CD4-positive, alpha-beta T cell treated with Interleukin-4 for 4 hours (primary cell): ENCODE results near the gene VMAC.

Experiments
- DNase-seq: peaks from one replicate; pipeline ENCODE4 v3.0.0-alpha.2; 2020

The VMAC gene

GRCh38 chr19:5907241-5907640, 2.6 kb downstream of the VMAC start:
- DNase-seq = no peak

GRCh38 chr19:5908773-5909442, 4.2 kb downstream of the VMAC start:
- DNase-seq = no peak

- no peak for DNase-seq
Observed at GRCh38 chr19:5910638-5910907, 5.9 kb downstream of the VMAC start.

DNA sequence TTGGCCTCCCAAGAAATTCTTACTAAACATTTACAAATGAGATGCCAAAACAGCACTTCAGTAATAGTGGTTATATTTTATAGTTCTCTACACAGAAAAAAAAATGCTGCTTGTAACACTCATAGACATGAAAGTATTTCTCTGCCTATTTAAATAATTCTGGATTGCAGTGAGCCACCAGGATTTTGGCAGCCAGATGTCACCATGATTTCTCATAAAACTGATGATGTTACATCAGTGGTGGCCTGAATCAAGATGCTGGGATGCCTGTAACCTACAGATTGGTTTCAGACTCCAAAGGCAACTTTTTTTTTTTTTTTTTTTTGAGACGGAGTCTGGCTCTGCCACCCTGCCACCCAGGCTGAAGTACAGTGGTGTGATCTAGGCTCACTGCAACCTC, 6.7 kb downstream of the VMAC start:
- DNase-seq = no peak

DNA sequence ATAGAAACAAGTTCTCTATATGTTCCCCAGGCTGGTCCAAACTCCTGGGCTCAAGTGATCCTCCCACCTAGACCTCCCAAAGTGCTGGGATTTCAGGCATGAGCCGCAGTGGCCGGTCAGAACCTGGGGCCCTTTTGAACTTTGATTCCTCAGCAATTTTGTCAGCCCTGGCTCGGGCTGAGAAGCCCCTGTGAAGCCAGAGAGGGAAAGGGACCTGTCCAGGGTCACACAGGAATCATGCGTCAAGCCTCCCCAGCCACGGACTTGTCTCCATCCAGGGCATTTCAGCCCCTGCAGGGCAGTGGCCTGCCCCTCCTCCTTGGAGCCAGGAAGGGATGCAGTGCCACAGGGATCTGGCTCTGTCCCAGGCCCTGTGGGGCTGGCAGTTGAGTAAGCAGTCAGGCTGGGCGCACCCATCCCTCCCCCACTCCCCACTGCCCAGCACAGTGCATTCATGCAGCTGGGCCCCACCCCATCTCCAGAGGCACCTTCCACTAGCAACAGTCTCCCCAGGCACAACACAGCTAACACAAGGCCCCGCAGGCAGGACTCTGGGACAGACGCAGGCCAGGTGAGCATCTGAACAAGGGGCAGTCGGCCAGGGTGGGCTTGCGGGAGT, 9.2 kb downstream of the VMAC start, which contains the start of gene CAPS:
CAPS (plus strand) TSS at position 516 of the 619 bp plus-strand sequence. CDS start 153 bp downstream, outside the sequence.
- no peak for DNase-seq

GRCh38 chr19:5914358-5914774, 9.7 kb downstream of the VMAC start:
- no peak for DNase-seq

DNA sequence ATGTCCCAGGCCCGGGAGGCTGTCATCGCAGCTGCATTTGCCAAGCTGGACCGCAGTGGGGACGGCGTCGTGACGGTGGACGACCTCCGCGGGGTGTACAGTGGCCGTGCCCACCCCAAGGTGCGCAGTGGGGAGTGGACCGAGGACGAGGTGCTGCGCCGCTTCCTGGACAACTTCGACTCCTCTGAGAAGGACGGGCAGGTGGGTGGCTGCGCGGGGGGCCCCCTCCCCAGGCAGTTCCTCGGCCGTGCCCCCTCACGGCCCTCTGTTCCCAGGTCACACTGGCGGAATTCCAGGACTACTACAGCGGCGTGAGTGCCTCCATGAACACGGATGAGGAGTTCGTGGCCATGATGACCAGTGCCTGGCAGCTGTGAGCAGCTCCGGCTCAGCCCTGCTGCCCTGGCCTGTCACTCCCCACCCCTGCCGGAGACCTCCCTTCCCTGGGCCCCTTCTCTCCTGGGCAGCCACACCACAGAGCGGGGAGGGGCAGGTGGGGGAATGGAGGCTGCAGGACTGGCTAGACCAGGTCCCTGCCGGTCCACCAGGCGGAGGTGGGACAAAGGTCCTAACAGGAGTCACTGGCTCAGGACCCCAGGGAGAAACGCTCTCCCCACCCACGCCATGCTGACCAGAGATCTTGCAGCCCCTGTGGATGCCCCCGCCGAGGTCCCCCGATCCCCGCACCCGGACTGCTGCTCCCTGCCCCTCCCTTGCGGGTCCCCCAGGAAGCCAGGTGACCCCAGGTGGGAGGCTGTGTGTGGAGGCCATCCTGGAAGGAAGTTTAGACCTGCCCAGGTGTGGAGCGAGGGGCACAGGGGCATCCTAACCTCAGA, 10.5 kb downstream of the VMAC start:
- DNase-seq = no peak

DNA sequence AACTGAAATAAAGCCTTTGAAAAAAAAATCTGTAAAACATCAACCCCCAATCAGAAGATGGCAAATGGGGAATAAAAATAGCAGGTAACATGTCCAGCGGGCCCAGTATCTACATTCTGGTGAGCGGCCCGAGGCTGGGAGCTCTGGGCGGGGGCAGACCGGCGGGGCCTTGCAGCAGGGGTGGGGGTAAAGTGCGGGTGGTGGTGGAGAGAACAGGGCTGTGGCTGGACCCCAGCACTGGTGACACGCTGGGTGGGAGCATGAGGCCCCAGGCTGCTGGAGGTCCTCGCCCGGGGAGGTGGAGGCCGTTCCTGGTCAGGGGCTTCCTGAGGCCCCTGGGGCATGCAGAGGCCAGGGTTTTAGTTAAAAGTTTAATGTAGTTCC, 11.1 kb downstream of the VMAC start:
- no peak for DNase-seq

GRCh38 chr19:5916181-5916708, 11.6 kb downstream of the VMAC start:
- DNase-seq = no peak

- no peak for DNase-seq
Observed at GRCh38 chr19:5917431-5918107, 12.9 kb downstream of the VMAC start.

DNA sequence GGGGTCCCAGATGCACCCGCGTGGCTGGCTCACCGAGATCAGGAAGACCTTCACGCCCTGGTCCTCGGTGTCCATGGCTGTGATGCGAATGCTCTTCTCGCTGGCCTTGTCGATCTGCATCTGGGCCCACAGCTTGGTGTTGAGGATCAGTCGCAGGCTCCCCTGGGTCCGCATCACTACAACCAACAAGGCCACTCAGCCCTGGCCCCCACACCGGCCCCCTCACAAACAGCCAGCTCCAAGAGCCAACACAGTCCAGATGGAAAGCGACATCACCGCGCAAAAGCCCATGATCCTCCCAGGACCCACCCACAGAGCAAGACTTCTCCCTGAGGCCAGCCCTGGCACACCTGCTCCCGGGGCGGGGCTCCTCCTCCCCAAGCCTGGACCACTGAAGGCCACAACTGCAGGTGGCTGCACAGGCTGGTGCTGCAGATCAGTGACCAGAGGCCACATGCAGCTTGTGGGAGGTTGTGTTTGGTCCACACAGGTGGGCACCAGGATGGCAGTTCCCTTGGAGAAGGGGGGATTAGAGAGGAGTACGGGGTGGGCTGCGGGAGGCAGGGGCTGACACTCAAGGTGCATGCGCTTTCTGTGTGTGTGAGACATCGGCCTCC, 13.9 kb downstream of the VMAC start:
- DNase-seq = no peak

GRCh38 chr19:5921516-5922160, 17.0 kb downstream of the VMAC start:
- DNase-seq = no peak

- no peak for DNase-seq
Observed at GRCh38 chr19:5922161-5922545, 17.5 kb downstream of the VMAC start.

DNA sequence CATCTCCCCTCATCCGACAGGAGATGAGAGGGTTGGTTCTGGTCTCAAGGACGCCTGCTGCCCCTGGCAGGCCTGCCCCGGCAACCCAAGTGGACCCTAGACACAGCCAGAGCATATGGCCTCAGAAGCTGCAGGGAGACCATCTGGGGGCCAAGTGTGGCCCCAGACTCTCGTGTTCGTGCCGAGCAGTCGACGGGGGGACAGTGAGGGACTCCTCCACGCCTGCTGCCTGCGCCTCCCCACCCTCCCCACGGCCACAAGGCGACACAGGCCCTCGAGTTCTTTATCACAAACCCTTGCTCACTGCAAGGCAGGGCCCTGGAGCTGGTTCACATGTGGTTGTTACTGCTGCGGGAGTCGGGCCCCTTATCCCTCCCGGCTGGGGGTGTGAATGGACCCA, 18.7 kb downstream of the VMAC start:
- DNase-seq = no peak

GRCh38 chr19:5925830-5926427, 21.3 kb downstream of the VMAC start:
- DNase-seq = no peak

GRCh38 chr19:5926641-5927440, 22.2 kb downstream of the VMAC start:
- DNase-seq = no peak

- no peak for DNase-seq
Observed at GRCh38 chr19:5927441-5927821, 22.8 kb downstream of the VMAC start.

- no peak for DNase-seq
Observed at GRCh38 chr19:5929179-5929578, 24.5 kb downstream of the VMAC start.

DNA sequence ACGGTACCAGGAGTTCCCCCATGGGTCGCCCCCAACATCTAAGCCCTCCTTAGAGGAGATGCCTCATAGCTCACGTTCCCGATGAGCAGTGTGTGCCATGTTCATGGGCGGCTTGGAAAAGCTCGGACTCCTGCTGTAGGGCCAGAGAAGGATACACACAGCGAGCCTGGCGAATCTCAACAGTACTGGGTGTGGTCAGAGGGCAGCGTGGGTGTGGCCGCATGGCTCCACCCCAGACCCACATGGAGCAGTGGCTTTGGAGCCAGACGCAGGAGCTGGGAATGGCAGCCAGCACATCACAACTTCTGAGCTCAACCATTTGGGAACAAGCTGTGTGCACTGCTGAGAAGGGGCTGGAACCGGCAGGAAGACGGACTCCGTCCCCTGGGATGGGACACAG, 25.0 kb downstream of the VMAC start:
- DNase-seq = no peak

DNA sequence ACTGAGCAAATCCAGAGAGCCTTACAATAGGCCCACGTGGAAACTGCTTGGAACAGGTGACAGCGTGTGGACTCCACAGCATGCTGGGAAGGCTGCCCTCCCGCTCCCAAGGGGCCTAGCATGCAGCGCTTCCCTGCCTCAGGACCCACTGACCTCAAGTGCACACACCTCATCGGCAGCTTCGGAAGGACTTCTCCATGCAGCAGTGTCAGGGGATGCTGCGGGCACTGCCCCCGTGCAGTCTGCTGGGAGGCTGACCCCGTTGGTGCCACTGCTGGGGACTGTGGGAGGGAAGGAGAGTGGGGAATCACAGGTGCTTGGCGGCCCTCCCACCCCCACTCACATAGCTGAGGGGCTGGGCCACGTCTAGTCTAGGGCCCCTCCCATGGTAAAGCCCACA, 26.6 kb downstream of the VMAC start:
- no peak for DNase-seq

GRCh38 chr19:5932146-5932545, 27.5 kb downstream of the VMAC start:
- no peak for DNase-seq
